HTR-8/SVneo (cell line): ENCODE measurements around the gene LAMP5.

ENCODE experiments used
- DNase-seq: peaks from one replicate; pipeline ENCODE4 v3.0.0; 2011; ENCODE audit warnings: low spot score, mixed read lengths; ENCODE audit not compliant: insufficient read length
- FAIRE-seq: peaks from 2 replicates; lab custom pipeline; 2011; peaks lifted over from hg19 to GRCh38; lab: Jason Lieb, UNC

The LAMP5 gene

GRCh38 chr20:9531581-9531980 lies 17.2 kb downstream of the LAMP5 start:
- DNase-seq: no peak
- FAIRE-seq: no peak

GRCh38 chr20:9532069-9532838 lies 17.9 kb downstream of the LAMP5 start:
- DNase-seq (no peak), FAIRE-seq (no peak)

DNA sequence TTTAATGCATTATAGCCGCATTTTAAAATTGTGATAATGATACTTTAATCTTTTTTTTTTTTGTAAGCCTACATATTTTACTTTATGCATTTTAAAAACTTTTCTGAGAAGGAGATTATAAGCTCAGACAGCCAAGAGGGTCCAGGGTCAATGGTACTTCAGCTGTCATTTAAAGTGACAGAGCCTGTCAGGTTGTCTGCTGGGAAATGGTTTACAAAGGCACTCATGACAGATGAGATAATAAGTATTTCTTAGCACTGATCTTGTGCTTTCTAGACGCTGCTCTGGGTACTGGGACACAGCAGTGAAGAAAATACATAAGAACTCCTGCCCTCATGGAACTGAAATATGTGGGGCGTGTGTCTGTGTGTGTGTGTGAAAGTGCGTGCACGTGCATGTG lies 19.6 kb downstream of the LAMP5 start:
- FAIRE-seq: no peak

GRCh38 chr20:9535449-9535848 lies 21.1 kb downstream of the LAMP5 start:
- no peak for FAIRE-seq
- DNase-seq: no peak

More for the DNA sequence above, 19.6 kb downstream of the LAMP5 start:
- DNase-seq: no peak

- FAIRE-seq: no peak
- no peak for DNase-seq
Measured at GRCh38 chr20:9543214-9543613, 28.8 kb downstream of the LAMP5 start.

- FAIRE-seq: no peak
Measured at GRCh38 chr20:9550283-9550682, 35.9 kb downstream of the LAMP5 start.

GRCh38 chr20:9550871-9551270 lies 36.5 kb downstream of the LAMP5 start:
- DNase-seq: no peak
- no peak for FAIRE-seq

More at GRCh38 chr20:9550283-9550682, 35.9 kb downstream of the LAMP5 start:
- DNase-seq: no peak

GRCh38 chr20:9551808-9552550 lies 37.6 kb downstream of the LAMP5 start:
- DNase-seq (no peak), FAIRE-seq (no peak)

DNA sequence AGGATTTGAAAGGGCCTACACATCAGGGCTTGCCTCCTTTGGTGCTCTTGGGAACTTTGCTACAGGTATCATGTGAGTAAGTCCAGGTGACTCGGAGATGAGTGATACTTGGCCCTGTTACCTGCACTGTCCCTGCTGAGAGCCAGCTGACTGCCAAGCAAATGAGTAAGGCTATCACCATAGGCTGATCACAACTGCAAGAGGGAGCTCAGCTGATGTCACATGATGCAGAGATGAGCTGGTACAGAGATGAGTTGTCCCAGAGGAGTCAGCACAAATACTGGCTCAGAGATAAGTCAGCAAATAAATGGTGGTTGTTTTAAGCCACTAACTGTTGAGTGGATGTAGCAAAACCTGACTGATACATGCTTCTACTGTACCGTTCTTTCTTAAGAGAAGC lies 41.4 kb downstream of the LAMP5 start:
- FAIRE-seq (no peak), DNase-seq (no peak)

- no peak for DNase-seq
- no peak for FAIRE-seq
Measured at GRCh38 chr20:9557411-9557810, 43.0 kb downstream of the LAMP5 start.

- no peak for FAIRE-seq
- DNase-seq: no peak
Measured at GRCh38 chr20:9565910-9566550, 51.6 kb downstream of the LAMP5 start.

- DNase-seq: no peak
- no peak for FAIRE-seq
Measured at GRCh38 chr20:9566977-9567376, 52.6 kb downstream of the LAMP5 start.

- FAIRE-seq (no peak), DNase-seq (no peak)
Measured at GRCh38 chr20:9570612-9571011, 56.2 kb downstream of the LAMP5 start.

GRCh38 chr20:9571783-9572182 lies 57.4 kb downstream of the LAMP5 start:
- FAIRE-seq (no peak), DNase-seq (no peak)

DNA sequence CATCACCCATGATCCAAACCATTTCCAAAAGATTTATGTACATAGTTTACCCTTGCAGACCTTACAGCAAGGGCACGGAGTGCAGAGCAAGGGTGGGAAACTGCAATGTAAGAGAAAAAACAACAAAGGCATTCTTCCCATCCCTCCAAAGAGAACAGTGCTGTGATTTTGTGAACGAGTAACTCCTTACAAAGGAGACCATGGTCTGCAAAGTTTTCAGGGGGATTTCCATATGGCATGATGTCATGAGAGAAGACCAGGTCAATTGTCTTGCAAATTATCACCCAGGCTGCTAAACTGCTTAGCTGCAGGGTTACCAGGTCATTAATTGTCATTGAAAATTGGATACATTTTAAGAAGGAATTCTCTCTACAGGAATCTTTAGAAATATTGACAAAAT lies 58.3 kb downstream of the LAMP5 start:
- FAIRE-seq (no peak), DNase-seq (no peak)

- FAIRE-seq: no peak
- no peak for DNase-seq
Measured at GRCh38 chr20:9573335-9574151, 59.2 kb downstream of the LAMP5 start.

- no peak for DNase-seq
Measured at GRCh38 chr20:9574181-9574580, 59.8 kb downstream of the LAMP5 start.

DNA sequence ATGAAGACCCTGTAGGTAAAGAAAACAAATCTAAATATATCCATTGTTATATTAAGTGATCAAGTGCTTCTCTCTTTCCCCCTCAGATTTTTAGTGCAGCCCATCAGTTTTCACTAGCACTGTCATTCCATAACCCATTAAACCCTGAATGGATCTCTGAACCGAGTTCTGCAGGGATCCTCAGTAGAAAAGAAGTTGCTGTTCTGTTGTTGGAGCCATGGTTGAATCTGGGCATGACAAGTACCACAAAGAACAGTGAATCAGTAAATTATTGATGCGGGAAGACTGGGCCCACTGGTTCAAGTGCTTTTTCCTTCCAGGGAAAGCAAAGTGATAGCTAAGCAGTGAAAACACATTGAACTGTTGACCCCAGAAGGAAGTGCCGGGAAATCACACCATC lies 60.4 kb downstream of the LAMP5 start:
- DNase-seq (no peak), FAIRE-seq (no peak)

More at GRCh38 chr20:9574181-9574580, 59.8 kb downstream of the LAMP5 start:
- no peak for FAIRE-seq

DNA sequence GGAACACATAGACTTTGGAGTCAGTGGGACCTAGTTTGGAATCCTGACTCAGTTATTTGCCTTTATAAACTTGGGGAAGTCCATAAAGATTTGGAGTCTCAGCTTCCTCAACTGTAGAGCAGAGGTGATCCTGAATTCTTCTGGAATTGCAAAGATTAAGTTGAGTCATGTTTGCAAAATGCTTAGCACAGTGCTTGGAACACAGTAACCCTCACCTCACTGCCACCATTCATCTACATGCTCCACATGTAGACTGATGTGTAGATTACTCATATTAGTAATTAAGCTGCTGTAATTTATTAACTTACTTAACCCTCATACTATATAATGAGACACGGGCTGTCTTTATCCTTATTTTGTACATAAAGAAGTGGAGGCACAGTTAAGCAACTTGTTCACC lies 61.4 kb downstream of the LAMP5 start:
- FAIRE-seq: no peak
- no peak for DNase-seq

DNA sequence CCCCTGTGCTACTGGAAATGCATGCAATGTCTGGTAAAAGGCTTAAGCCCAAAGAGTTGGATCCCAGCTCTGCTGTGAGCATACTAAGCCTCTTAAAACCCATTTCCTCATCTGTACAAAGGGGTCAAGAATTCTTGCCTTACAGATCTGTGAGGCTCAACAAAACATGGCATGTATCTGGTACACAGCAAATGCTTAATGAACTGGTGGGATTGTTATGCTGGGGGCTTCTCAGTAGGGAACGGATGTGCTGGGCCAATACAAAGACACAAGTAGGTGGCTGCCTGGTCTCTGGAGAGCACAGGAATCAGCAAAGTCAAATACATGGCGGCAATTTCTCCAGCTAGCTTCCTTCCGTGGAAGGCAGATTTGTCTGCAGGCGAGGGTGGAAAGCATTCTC lies 62.3 kb downstream of the LAMP5 start:
- FAIRE-seq: no peak
- no peak for DNase-seq
